ENCODE data around the gene SYNDIG1. TPM values are rescaled to one million over a fixed set of nuclear protein-coding genes. Genes with fewer than 3 reads are reported as not detected.

SYNDIG1 gene
- total RNA-seq, 1 donor = not detected

- no peak for TF ChIP-seq CTCF (IDR thresholded peaks at IDR 0.05; ENCODE audit: insufficient read depth, low read depth, low read length)
- H3K4me3 ChIP-seq (ENCODE audit: low read depth, low read length) = no peak overlapping the region
- DNase-seq (ENCODE audit: low read depth) = no peak
Measured at GRCh38 chr20:24439737-24440387, 29.6 kb upstream of the SYNDIG1 start.

GRCh38 chr20:24441661-24442060, 27.8 kb upstream of the SYNDIG1 start:
- TF ChIP-seq CTCF (IDR thresholded peaks at IDR 0.05; ENCODE audit: insufficient read depth, low read depth, low read length) = no peak
- H3K4me3 ChIP-seq (ENCODE audit: low read depth, low read length) = no peak overlapping the region
- no peak for DNase-seq (ENCODE audit: low read depth)

- no peak for TF ChIP-seq CTCF (IDR thresholded peaks at IDR 0.05; ENCODE audit: insufficient read depth, low read depth, low read length)
- H3K4me3 ChIP-seq (ENCODE audit: low read depth, low read length) = no peak overlapping the region
- DNase-seq (ENCODE audit: low read depth) = no peak
Measured at GRCh38 chr20:24442909-24443308, 26.5 kb upstream of the SYNDIG1 start.

- DNase-seq (ENCODE audit: low read depth) = no peak
- no peak for TF ChIP-seq CTCF (IDR thresholded peaks at IDR 0.05; ENCODE audit: insufficient read depth, low read depth, low read length)
- H3K4me3 ChIP-seq (ENCODE audit: low read depth, low read length) = no peak overlapping the region
Measured at GRCh38 chr20:24443436-24443835, 26.0 kb upstream of the SYNDIG1 start.

- no peak for TF ChIP-seq CTCF (IDR thresholded peaks at IDR 0.05; ENCODE audit: insufficient read depth, low read depth, low read length)
- no peak overlapping the region for H3K4me3 ChIP-seq (ENCODE audit: low read depth, low read length)
- no peak for DNase-seq (ENCODE audit: low read depth)
Measured at GRCh38 chr20:24444526-24445190, 24.8 kb upstream of the SYNDIG1 start.

GRCh38 chr20:24445510-24446170, 23.8 kb upstream of the SYNDIG1 start:
- no peak for TF ChIP-seq CTCF (IDR thresholded peaks at IDR 0.05; ENCODE audit: insufficient read depth, low read depth, low read length)
- no peak for DNase-seq (ENCODE audit: low read depth)
- no peak overlapping the region for H3K4me3 ChIP-seq (ENCODE audit: low read depth, low read length)

Data from fibroblast of villous mesenchyme (primary cell).